GM12801 (cell line): ENCODE results near the gene TRIM40.

ENCODE experiments used
- TF ChIP-seq, protein P1 (sequence below): IDR thresholded peaks from one replicate; pipeline ENCODE4 v1.5.1; 2011; ENCODE audit warnings: control low read depth; ENCODE audit not compliant: insufficient read length; ENCODE audit errors: extremely low read depth

The TRIM40 gene

GRCh38 chr6:30164714-30165113, 28.8 kb downstream of the TRIM40 start:
- TF ChIP-seq, protein P1, sequence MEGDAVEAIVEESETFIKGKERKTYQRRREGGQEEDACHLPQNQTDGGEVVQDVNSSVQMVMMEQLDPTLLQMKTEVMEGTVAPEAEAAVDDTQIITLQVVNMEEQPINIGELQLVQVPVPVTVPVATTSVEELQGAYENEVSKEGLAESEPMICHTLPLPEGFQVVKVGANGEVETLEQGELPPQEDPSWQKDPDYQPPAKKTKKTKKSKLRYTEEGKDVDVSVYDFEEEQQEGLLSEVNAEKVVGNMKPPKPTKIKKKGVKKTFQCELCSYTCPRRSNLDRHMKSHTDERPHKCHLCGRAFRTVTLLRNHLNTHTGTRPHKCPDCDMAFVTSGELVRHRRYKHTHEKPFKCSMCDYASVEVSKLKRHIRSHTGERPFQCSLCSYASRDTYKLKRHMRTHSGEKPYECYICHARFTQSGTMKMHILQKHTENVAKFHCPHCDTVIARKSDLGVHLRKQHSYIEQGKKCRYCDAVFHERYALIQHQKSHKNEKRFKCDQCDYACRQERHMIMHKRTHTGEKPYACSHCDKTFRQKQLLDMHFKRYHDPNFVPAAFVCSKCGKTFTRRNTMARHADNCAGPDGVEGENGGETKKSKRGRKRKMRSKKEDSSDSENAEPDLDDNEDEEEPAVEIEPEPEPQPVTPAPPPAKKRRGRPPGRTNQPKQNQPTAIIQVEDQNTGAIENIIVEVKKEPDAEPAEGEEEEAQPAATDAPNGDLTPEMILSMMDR: no peak

DNA sequence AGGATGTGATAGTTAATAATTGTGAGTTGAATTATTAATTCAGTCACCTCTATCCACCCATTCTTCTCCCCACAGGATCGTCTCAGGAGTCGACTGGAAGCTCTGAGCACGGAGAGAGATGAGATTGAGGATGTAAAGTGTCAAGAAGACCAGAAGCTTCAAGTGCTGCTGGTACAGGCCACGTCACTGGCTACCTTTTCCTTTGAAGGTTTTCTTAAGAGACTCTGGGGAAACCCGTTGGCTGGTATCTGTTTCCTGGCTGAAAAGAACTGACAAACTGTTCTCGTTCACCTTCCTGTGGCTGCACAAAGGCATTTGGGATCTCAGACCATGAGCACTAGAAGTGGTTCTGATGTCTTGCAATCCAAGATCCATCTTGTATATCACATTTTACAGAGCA, 31.2 kb downstream of the TRIM40 start:
- TF ChIP-seq, protein P1: no peak

- TF ChIP-seq, protein P1: no peak
Observed at GRCh38 chr6:30168741-30169140, 32.8 kb downstream of the TRIM40 start.

DNA sequence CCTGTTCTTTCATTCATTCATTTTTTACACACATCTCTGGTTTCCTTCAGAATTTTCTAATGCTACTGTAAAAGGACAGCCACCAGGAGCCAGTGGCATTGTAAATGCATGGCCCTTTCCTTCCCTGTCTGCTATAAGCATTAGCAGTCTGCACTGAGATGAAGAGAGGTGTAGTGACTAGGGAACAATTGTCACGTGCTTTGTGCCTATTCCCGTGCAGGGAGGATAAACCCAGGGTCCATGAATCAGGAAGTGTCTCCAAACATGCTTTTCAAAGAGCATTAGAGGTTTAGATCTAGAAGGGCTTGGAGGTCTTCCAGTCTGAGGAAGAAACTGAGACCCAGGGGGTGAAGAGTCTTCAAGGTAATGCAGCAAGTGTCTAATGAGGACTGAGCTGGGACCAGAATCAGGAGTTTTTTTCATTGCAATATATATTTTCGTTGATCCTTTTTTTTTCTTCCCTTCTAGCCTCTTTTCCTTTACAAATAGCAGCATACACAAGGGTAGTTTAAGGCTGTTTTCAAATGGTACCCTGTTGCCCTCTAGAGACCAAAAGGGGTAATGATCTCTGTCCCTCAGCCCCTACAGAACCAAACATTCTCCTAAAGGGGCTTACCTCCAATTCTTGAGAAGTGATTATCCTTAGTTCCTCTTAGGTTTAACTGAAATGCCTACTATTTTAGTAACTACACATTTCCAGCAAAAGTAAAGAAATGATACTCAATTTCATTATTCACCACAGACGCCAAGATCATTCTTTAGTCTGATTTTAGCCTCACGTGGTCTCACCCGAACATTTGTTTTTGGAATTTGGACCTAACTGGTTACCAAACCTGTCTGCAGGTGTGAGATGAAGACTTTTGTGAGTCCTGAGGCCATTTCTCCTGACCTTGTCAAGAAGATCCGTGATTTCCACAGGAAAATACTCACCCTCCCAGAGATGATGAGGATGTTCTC, 34.0 kb downstream of the TRIM40 start:
- TF ChIP-seq, protein P1: peak; percentile 46

GRCh38 chr6:30171677-30172471, 35.9 kb downstream of the TRIM40 start:
- TF ChIP-seq, protein P1: no peak

DNA sequence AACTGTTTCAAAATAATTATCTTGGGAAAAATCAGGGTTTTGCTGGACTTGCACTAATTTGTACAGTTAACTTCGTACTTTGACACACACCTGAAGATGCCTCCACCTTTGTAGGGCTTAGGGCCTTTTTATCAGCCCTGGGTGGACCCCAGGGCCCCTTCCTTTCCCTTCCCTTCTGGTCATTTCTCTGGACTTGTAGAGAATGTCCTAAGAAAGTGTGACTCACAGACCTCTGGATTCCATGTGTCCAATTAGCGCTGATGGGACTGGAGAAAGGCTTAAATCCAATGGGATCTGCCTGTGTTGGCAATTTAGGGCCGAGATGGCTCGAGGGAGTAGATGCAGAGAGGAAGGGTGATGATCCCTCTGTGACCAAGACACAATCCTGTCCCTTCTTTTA, 36.7 kb downstream of the TRIM40 start:
- TF ChIP-seq, protein P1: no peak

DNA sequence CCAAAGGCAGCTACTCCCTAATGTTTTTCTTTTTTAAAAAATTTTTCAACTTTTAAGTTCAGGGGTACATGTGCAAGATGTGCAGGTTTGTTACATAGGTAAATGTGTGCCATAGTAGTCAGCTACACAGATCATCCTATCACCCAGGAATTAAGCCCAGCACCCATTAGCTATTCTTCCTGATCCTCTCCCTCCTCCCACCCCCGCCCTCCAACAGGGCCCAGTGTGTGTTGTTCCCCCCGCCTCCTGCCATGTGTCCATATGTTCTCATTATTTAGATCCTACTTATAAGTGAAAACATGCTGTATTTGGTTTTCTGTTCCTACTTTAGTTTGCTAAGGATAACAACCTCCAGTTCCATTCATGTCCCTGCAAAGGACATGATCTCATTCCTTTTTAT, 39.8 kb downstream of the TRIM40 start:
- TF ChIP-seq, protein P1: no peak
